ENCODE measurements around the gene CAMTA1. TPM values are rescaled to one million over a fixed set of nuclear protein-coding genes. Genes with fewer than 3 reads are reported as not detected.
A peak's percentile ranks its signal among the peaks of the same experiment; 100 is the strongest.

The CAMTA1 gene
- polyA plus RNA-seq, 1 donor (not counting 4 experiments of a cell fraction or from before 2014, with no cell fraction given) = 51.4 TPM

DNA sequence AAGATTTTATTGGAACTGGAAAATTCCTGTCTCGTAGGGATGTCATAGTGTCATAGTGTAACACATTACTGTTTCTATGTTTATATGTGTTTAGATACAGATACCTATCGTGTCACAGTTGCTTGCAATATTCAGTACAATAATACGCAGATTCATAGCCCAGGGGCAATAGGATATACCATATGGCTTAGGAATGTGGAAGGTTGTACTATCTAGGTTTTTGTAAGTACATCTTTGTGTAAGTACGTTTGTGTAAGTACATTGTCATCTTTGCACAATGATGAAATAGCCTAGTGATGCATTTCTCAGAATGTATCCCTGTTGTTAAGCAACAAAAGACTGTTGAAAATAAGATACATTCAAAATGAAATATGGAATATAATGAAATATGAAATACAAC, 68.9 kb downstream of the CAMTA1 start:
- Histone ChIP-seq H4K20me1 (ENCODE audit: control insufficient read depth, extremely low read depth, insufficient read depth, low read length) (no peaks in the 10 kb centered on the region), H3K4me3 (ENCODE audit: control insufficient read depth in 2 of 3, extremely low read depth in 1 of 3, insufficient read depth in 2 of 3, low read depth in 1 of 3, low read length in 3 of 3) (no peak overlapping the region), H3K27ac (ENCODE audit: control insufficient read depth, insufficient read depth, low read length) (peak overlapping the region; percentile 27), H2AFZ (ENCODE audit: control insufficient read depth, low read length) (no peak overlapping the region), H3K79me2 (ENCODE audit: control insufficient read depth, insufficient read depth, low read length) (peaks cover 1% of the 10 kb centered on the region), H3K9me1 (ENCODE audit: control insufficient read depth, extremely low read depth, insufficient read depth, low read length) (no peaks in the 10 kb centered on the region), H3K27me3 (ENCODE audit: control insufficient read depth, extremely low read depth, insufficient read depth, low read length) (no peaks in the 10 kb centered on the region), H3K4me1 (ENCODE audit: control insufficient read depth, extremely low read depth, insufficient read depth, low read length) (peaks cover 2% of the 10 kb centered on the region), H3K9ac (ENCODE audit: control insufficient read depth, extremely low read depth, insufficient read depth, low read length) (no peak overlapping the region), H3K4me2 (ENCODE audit: control insufficient read depth, extremely low read depth, insufficient read depth, low read depth, low read length) (no peak overlapping the region), H3K9me3 (ENCODE audit: control insufficient read depth, low read depth, low read length) (no peaks in the 10 kb centered on the region), H3K36me3 (ENCODE audit: control insufficient read depth in 2 of 2, extremely low read depth in 1 of 2, insufficient read depth in 2 of 2, low read length in 2 of 2) (peaks cover 0 to 1% of the 10 kb centered on the region in 2 experiments)
- TF ChIP-seq, protein P1, sequence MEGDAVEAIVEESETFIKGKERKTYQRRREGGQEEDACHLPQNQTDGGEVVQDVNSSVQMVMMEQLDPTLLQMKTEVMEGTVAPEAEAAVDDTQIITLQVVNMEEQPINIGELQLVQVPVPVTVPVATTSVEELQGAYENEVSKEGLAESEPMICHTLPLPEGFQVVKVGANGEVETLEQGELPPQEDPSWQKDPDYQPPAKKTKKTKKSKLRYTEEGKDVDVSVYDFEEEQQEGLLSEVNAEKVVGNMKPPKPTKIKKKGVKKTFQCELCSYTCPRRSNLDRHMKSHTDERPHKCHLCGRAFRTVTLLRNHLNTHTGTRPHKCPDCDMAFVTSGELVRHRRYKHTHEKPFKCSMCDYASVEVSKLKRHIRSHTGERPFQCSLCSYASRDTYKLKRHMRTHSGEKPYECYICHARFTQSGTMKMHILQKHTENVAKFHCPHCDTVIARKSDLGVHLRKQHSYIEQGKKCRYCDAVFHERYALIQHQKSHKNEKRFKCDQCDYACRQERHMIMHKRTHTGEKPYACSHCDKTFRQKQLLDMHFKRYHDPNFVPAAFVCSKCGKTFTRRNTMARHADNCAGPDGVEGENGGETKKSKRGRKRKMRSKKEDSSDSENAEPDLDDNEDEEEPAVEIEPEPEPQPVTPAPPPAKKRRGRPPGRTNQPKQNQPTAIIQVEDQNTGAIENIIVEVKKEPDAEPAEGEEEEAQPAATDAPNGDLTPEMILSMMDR (optimal IDR thresholded peaks at IDR 0.05 in 1 of 3, IDR thresholded peaks at IDR 0.05 in 1 of 3, conservative IDR thresholded peaks at IDR 0.05 in 1 of 3; ENCODE audit: extremely low read depth in 1 of 3, insufficient read depth in 2 of 3, low read length in 3 of 3) = no peak
- TF ChIP-seq EZH2 (IDR thresholded peaks at IDR 0.05; ENCODE audit: low read length) = no peak
- dilution Hi-C loops (cut with MboI; ENCODE audit: extremely low pct_ligation_motif_present, low sequenced_read_pairs) = no loop called here
- DNase-seq (ENCODE audit: low read depth, low spot score) (peak; percentile 40), FAIRE-seq (no peak)

DNA sequence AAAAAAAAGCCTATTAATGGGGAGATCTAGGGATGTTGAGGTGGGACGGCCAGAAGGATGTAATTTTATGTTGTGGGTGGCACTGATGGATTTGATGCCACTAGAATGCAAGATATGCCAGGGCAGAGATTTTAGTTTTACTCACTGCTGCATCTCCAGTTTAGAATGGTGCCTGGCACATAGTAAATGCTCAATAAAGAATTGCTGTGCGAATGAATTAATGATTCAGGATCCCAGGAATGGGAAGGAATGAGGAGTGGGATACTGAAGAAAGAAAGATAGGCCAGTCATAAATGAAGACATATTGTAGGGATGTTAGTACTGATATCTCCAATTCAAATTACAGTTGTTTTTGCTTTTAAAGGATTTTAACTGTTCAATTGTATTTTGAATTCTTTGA, 72.6 kb downstream of the CAMTA1 start:
- Histone ChIP-seq H2AFZ (ENCODE audit: control insufficient read depth, low read length) (no peak overlapping the region), H4K20me1 (ENCODE audit: control insufficient read depth, extremely low read depth, insufficient read depth, low read length) (no peaks in the 10 kb centered on the region), H3K27me3 (ENCODE audit: control insufficient read depth, extremely low read depth, insufficient read depth, low read length) (no peaks in the 10 kb centered on the region), H3K4me3 (ENCODE audit: control insufficient read depth in 2 of 3, extremely low read depth in 1 of 3, insufficient read depth in 2 of 3, low read depth in 1 of 3, low read length in 3 of 3) (no peak overlapping the region), H3K9ac (ENCODE audit: control insufficient read depth, extremely low read depth, insufficient read depth, low read length) (no peak overlapping the region), H3K9me1 (ENCODE audit: control insufficient read depth, extremely low read depth, insufficient read depth, low read length) (no peaks in the 10 kb centered on the region), H3K36me3 (ENCODE audit: control insufficient read depth in 2 of 2, extremely low read depth in 1 of 2, insufficient read depth in 2 of 2, low read length in 2 of 2) (peaks cover 0 to 1% of the 10 kb centered on the region in 2 experiments), H3K4me1 (ENCODE audit: control insufficient read depth, extremely low read depth, insufficient read depth, low read length) (peaks cover 18% of the 10 kb centered on the region), H3K9me3 (ENCODE audit: control insufficient read depth, low read depth, low read length) (no peaks in the 10 kb centered on the region), H3K79me2 (ENCODE audit: control insufficient read depth, insufficient read depth, low read length) (peaks cover 6% of the 10 kb centered on the region), H3K27ac (ENCODE audit: control insufficient read depth, insufficient read depth, low read length) (no peak overlapping the region), H3K4me2 (ENCODE audit: control insufficient read depth, extremely low read depth, insufficient read depth, low read depth, low read length) (no peak overlapping the region)
- no peak for DNase-seq (ENCODE audit: low read depth, low spot score)
- dilution Hi-C loops (cut with MboI; ENCODE audit: extremely low pct_ligation_motif_present, low sequenced_read_pairs) = no loop called here
- FAIRE-seq = no peak
- TF ChIP-seq, protein P1 (optimal IDR thresholded peaks at IDR 0.05 in 1 of 3, IDR thresholded peaks at IDR 0.05 in 1 of 3, conservative IDR thresholded peaks at IDR 0.05 in 1 of 3; ENCODE audit: extremely low read depth in 1 of 3, insufficient read depth in 2 of 3, low read length in 3 of 3) = no peak
- TF ChIP-seq EZH2 (IDR thresholded peaks at IDR 0.05; ENCODE audit: low read length) = no peak

Data from keratinocyte (primary cell).